ENCODE results near the gene CRY2.
"Not testable (repeated sequence)": the region's sequence is repeated elsewhere in the genome, so short reads cannot be mapped to it uniquely, and the experiment has no call there.

The CRY2 gene

GRCh38 chr11:45846974-45847910 lies at the start of gene CRY2:
TSS of gene CRY2 (plus strand) at chr11:45847475. CDS start at chr11:45847491, 16 bp downstream.
- DNase-seq (ENCODE audit: low read depth in 2 of 2) = peak; percentile 99

GRCh38 chr11:45798793-45799441 lies 48.4 kb upstream of the CRY2 start:
- DNase-seq (ENCODE audit: low read depth in 2 of 2) = no peak

- no peak for DNase-seq (ENCODE audit: low read depth in 2 of 2)
Measured at GRCh38 chr11:45799562-45799961, 47.7 kb upstream of the CRY2 start.

GRCh38 chr11:45800261-45800660 lies 47.0 kb upstream of the CRY2 start:
- no peak for DNase-seq (ENCODE audit: low read depth in 2 of 2)

GRCh38 chr11:45801723-45802315 lies 45.5 kb upstream of the CRY2 start:
- no peak for DNase-seq (ENCODE audit: low read depth in 2 of 2)

GRCh38 chr11:45802531-45803317 lies 44.6 kb upstream of the CRY2 start:
- DNase-seq (ENCODE audit: low read depth in 2 of 2) = no peak

GRCh38 chr11:45803971-45804760 lies 43.1 kb upstream of the CRY2 start:
- DNase-seq (ENCODE audit: low read depth in 2 of 2) = peak; percentile 47 to 61

- DNase-seq (ENCODE audit: low read depth in 2 of 2) = peak; percentile 95 to 96
Measured at GRCh38 chr11:45804761-45805304, 42.4 kb upstream of the CRY2 start, which contains the start of gene SLC35C1. TSS of gene SLC35C1 (plus strand) at chr11:45805149. CDS start at chr11:45805802, 653 bp downstream.

- DNase-seq (ENCODE audit: low read depth in 2 of 2) = no peak
Measured at GRCh38 chr11:45805305-45806071, 41.8 kb upstream of the CRY2 start.

- DNase-seq (ENCODE audit: low read depth in 2 of 2) = no peak
Measured at GRCh38 chr11:45806072-45806933, 41.0 kb upstream of the CRY2 start.

GRCh38 chr11:45806937-45807791 lies 40.1 kb upstream of the CRY2 start:
- no peak for DNase-seq (ENCODE audit: low read depth in 2 of 2)

- no peak for DNase-seq (ENCODE audit: low read depth in 2 of 2)
Measured at GRCh38 chr11:45807792-45808238, 39.5 kb upstream of the CRY2 start.

GRCh38 chr11:45808427-45808826 lies 38.8 kb upstream of the CRY2 start:
- not testable (repeated sequence) for DNase-seq (ENCODE audit: low read depth in 2 of 2)

- DNase-seq (ENCODE audit: low read depth in 2 of 2) = no peak
Measured at GRCh38 chr11:45809456-45810395, 37.5 kb upstream of the CRY2 start.

GRCh38 chr11:45810431-45811108 lies 36.7 kb upstream of the CRY2 start:
- no peak for DNase-seq (ENCODE audit: low read depth in 2 of 2)

GRCh38 chr11:45811109-45811435 lies 36.2 kb upstream of the CRY2 start:
- no peak for DNase-seq (ENCODE audit: low read depth in 2 of 2)

Data from stimulated activated CD4-positive, alpha-beta T cell treated with anti-CD3 and anti-CD28 coated beads, Interleukin-4, amount 100 ng/mL, for 48 hours (primary cell).